GM20431 (cell line): ENCODE measurements around the gene DAO.
"Not testable (repeated sequence)": the region's sequence is repeated elsewhere in the genome, so short reads cannot be mapped to it uniquely, and the experiment has no call there.

Source experiments
- in situ Hi-C: fragments of 300-500 bp; cut with MseI, MboI; formaldehyde crosslinking; loops from one replicate; pipeline ENCODE4 v1.15.0; 2020; ENCODE audit warnings: low sequenced_read_pairs; ENCODE audit not compliant: unreplicated experiment

The DAO gene

DNA sequence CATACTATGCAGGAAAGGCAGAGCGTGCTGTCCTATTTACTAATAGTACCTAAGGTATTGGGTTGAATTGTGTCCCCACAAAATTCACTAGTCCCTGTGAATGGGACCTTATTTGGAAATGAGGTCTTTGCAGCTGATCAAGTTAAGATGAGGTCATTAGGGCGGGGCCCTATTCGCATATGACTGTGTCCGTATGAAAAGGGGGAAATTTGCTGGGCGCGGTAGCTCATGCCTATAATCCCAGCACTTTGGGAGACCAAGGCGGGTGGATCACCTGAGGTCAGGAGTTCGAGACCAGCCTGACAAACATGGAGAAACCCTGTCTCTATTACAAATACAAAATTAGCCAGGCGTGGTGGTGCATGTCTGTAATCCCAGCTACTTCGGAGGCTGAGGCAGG lies 13.8 kb upstream of the DAO start:
- in situ Hi-C loops, result not testable (repeated sequence)

- in situ Hi-C loops, result no loop called here
These were observed 11.1 kb upstream of the DAO start for GRCh38 chr12:108868781-108869180.

GRCh38 chr12:108875280-108875679 lies 4.6 kb upstream of the DAO start:
- in situ Hi-C loops, result no loop called here

DNA sequence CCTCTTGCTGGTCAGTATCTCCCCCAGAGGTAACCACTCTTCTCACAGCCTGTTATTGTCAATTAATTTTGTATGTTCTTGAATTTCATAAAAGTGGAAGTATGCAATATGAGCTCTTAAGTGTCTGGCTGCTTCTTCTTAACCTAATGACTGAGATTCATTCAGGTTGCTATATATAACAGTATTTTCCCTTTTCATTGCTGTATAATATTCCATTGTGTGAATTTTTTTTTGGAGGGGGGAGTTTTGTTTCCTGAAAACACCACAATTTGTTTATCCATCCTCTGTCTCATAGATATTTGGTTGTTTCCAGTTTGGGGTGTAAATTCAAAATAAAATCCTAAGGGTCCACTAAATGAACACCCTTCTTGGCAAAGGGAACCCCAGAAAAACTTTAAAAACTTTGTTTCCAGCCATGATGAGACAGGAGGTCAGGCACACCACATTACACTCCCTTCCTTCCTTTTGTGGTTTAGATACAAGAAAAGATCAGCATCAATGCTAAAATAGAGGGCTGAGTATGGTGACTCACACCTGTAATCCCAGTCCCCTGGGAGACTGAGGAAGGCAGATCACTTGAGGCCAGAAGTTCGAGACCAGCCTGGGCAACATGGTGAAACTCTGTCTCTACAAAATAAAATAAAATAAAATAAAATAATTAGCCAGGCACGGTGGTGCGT lies 4.1 kb upstream of the DAO start:
- in situ Hi-C loops, result no loop called here

- in situ Hi-C loops, result no loop called here
These were observed 3.3 kb upstream of the DAO start for GRCh38 chr12:108876550-108876949.

DNA sequence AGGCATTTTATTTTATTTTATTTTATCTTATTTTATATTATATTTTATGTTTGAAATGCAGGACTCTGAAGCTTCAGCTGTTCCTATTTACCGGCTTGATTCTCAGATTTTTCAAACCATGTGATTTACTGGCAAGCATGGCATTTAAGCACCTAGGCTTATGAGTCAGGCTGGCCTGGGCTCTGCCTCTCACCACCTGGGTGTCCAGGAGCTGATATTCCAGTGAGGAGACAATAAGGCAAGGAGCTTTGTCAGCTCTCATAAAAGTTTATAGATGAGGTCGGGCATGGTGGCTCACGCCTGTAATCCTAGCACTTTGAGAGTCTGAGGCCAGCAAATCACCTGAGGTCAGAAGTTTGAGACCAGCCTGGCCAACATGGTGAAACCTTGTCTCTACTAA lies 2.1 kb downstream of the DAO start:
- in situ Hi-C loops, result no loop called here

- in situ Hi-C loops, result no loop called here
These were observed 4.5 kb downstream of the DAO start for GRCh38 chr12:108884116-108885012.

GRCh38 chr12:108886873-108887629 lies 7.2 kb downstream of the DAO start:
- in situ Hi-C loops, result no loop called here

DNA sequence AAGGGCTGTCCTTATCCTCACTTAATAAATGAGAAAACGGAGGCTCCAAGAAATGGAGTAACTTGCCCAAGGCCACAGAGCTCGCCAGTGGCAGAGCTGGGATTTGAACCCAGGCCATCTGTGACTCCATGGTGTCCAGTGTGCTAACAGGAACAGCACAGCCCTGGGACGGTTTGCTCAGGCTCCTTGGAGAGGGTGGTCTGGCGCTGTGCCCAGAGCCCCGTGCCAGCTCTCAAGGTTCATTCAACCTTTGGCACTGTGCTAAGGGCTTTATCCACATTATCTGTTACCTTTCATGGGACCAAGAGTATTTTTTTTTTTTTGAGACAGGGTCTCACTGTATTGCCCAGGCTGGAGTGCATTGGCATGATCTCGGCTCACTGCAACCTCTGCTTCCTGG lies 8.1 kb downstream of the DAO start:
- in situ Hi-C loops, result no loop called here

DNA sequence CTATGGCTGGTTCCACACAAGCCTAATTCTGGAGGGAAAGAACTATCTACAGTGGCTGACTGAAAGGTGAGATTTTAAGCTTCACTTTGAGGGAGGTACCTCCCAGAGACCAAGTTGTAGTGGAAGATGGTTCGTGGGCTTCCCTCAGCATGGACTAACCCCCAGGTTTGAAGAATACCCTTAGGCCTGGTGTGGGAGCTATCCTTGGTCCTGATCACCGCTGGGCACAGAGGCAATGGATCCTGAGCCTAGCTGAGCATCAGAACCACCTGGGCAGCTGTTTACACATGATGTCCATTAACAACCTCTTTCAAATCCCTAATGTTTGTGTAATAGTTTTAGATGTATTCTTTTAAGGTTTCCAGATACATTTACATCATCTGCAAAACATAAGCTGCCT lies 10.3 kb downstream of the DAO start:
- in situ Hi-C loops, result no loop called here

- in situ Hi-C loops, result no loop called here
These were observed 15.4 kb downstream of the DAO start for GRCh38 chr12:108895220-108895802.

- in situ Hi-C loops, result no loop called here
These were observed 16.4 kb downstream of the DAO start for GRCh38 chr12:108896336-108896735.

DNA sequence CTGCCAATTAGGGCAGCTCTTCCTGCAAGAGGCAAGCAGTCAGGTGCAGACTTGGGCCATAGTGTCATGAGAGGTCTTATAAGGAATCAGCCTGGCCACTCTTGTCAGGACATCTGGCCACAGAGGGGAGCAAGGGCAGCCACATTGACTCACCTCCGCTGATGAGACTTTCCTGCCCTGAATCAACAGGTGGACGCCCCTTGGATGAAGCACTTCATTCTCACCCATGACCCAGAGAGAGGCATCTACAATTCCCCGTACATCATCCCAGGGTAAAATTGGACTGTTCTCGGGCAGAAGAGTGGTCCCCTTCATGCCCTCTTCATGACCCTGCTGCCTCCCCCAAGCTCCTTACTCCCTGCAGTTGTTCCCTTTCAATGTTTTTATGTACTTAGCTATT lies 16.9 kb downstream of the DAO start:
- in situ Hi-C loops, result no loop called here

GRCh38 chr12:108899145-108899544 lies 19.3 kb downstream of the DAO start:
- in situ Hi-C loops, result no loop called here

DNA sequence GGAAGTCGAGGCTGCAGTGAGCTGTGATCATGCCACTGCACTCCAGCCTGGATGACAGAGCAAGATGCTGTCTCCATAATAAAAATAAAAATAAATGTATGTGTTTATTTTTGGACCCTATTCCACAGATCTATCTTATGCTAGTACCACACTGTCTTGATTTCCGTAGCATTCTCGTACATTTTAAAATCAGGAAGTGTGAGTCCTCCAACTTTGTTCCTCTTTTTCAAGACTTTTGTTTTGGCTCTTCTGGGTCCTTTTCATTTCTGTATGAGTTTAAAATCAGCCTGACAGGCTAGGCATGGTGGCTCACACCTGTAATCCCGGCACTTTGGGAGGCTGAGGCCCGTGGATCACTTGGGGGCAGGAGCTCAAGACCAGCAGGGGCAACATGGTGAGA lies 25.8 kb downstream of the DAO start:
- in situ Hi-C loops, result no loop called here

GRCh38 chr12:108906971-108907370 lies 27.1 kb downstream of the DAO start:
- in situ Hi-C loops, result no loop called here

DNA sequence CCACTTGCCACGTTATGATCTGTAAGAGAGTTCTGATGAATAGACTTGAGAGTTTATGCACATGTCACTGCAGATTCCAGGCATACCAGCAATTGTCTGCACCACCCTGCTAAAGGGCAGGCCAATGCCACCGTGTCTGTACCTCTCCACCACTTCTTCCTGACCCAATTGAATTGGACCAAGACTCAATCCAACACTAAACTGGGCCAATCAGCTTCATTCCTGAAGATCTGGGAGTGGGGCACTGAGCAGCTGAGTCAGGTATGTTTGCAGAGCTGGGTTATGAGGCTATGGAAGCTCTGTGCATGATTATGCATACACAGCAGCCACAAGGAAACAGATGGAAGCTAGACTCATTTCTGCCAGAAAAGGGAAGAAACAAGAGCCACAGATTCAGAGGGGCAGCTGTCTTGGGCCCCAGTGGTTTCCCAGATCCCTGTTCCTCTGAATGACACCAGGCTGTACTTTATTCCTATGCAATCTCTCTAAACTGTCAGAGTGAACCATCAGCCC lies 28.0 kb downstream of the DAO start:
- in situ Hi-C loops, result no loop called here

- in situ Hi-C loops, result no loop called here
These were observed 30.4 kb downstream of the DAO start for GRCh38 chr12:108910336-108910735.

DNA sequence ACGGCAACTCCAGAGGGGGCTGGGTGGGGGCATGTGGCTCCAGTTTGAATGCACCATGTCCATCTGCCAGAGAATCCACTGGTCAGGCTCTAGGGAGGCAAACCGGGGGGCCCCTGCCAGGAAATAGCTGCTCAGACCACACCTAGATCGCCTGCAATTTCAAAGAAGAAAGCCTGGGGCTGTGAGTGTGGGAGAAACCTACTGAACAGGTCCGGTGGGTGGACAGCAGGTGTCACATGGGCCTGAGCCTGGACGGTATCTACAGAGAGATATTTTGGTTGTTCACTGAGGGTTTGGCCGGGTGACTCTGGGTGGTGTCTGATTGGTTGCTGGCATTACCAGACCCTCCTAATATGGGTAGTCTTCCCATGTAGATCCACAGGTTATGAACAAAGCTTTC lies 32.0 kb downstream of the DAO start:
- in situ Hi-C loops, result no loop called here

DNA sequence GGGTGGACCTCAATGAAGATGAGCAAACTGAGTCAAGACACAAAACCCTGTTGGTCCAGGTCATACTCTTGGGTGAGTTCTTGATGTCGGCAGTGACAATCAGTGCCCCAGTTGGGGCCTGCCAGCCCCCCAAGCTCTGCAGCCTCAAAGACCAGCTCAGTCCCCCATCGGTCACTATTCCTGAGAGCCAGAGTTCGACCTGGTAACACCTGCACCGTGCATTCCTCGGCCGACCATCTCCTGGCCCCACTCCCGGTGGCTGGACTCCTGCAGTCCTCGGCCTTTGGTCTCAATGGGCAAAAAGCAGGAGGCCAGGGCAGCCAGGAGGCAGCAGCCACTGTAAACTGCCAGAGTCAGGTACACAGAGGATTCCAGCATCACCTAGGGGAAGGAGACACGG lies 32.5 kb downstream of the DAO start:
- in situ Hi-C loops, result no loop called here
